HG03108 (cell line): ENCODE measurements around the gene FSIP2.

ENCODE experiments used
- ATAC-seq: cut with Tn5 transposase; IDR thresholded peaks from one replicate; pipeline ENCODE4 v1.9.1; 2021; ENCODE audit warnings: moderate library complexity; ENCODE audit not compliant: unreplicated experiment

The FSIP2 gene

GRCh38 chr2:185738679-185739472 lies at the start of gene FSIP2:
TSS of gene FSIP2 (plus strand) at chr2:185738804. CDS start at chr2:185738895, 91 bp downstream.
- ATAC-seq = peak; percentile 98

GRCh38 chr2:185689906-185690539 lies 48.6 kb upstream of the FSIP2 start:
- no peak for ATAC-seq

GRCh38 chr2:185695711-185696235 lies 42.8 kb upstream of the FSIP2 start:
- no peak for ATAC-seq

GRCh38 chr2:185700883-185701282 lies 37.7 kb upstream of the FSIP2 start:
- ATAC-seq = no peak

GRCh38 chr2:185734658-185735057 lies 3.9 kb upstream of the FSIP2 start:
- ATAC-seq = no peak

- no peak for ATAC-seq
Measured at GRCh38 chr2:185736210-185736609, 2.4 kb upstream of the FSIP2 start.

GRCh38 chr2:185745864-185746859 lies 7.6 kb downstream of the FSIP2 start:
- no peak for ATAC-seq

GRCh38 chr2:185757356-185757755 lies 18.8 kb downstream of the FSIP2 start:
- no peak for ATAC-seq

GRCh38 chr2:185771396-185771795 lies 32.8 kb downstream of the FSIP2 start:
- no peak for ATAC-seq

GRCh38 chr2:185780890-185781289 lies 42.3 kb downstream of the FSIP2 start:
- ATAC-seq = no peak

- ATAC-seq = no peak
Measured at GRCh38 chr2:185782223-185782769, 43.7 kb downstream of the FSIP2 start.

- no peak for ATAC-seq
Measured at GRCh38 chr2:185785156-185785555, 46.6 kb downstream of the FSIP2 start.

GRCh38 chr2:185785851-185786473 lies 47.4 kb downstream of the FSIP2 start:
- peak; percentile 58 for ATAC-seq

GRCh38 chr2:185787227-185788145 lies 48.9 kb downstream of the FSIP2 start:
- no peak for ATAC-seq

GRCh38 chr2:185790361-185790760 lies 51.8 kb downstream of the FSIP2 start:
- ATAC-seq = no peak

- no peak for ATAC-seq
Measured at GRCh38 chr2:185793532-185794345, 55.1 kb downstream of the FSIP2 start.

- no peak for ATAC-seq
Measured at GRCh38 chr2:185796758-185797157, 58.2 kb downstream of the FSIP2 start.

GRCh38 chr2:185802926-185803325 lies 64.3 kb downstream of the FSIP2 start:
- ATAC-seq = no peak
